Measurements from ENCODE around the gene OR10V1.

GRCh38 chr11:59713745-59714144 is at the start of gene OR10V1:
- TF ChIP-seq RARB (CRISPR knock-in tag; IDR thresholded peaks at IDR 0.05) = no peak
- no peak for TF ChIP-seq REST (IDR thresholded peaks at IDR 0.05)
- TF ChIP-seq CTCF (IDR thresholded peaks at IDR 0.05) = no peak
- no peak for TF ChIP-seq FOXS1 (CRISPR knock-in tag; IDR thresholded peaks at IDR 0.05)
- TF ChIP-seq ZSCAN20 (CRISPR knock-in tag; IDR thresholded peaks at IDR 0.05) = no peak
- no peak for TF ChIP-seq POLR2A (IDR thresholded peaks at IDR 0.05; ENCODE audit: low read length)
- TF ChIP-seq EP300 (IDR thresholded peaks at IDR 0.05) = no peak
- TF ChIP-seq FOSB (CRISPR knock-in tag; IDR thresholded peaks at IDR 0.05) = no peak
